A549 (cell line): ENCODE data around the gene VRK2. TPM values are rescaled to one million over a fixed set of nuclear protein-coding genes. Genes with fewer than 3 reads are reported as not detected.
A peak's percentile ranks its signal among the peaks of the same experiment; 100 is the strongest.

ENCODE experiments used
- ATAC-seq, 2 experiments: fragments of 200-7000 bp in 1 of 2; fragments of >200 bp in 1 of 2; cut with Nextera tagmentation in 1 of 2; cut with Tn5 transposase in 1 of 2; 3 replicates each; pipeline versions ENCODE4 v1.8.0 to v1.9.1; 2018 to 2020; ENCODE audit warnings: mild to moderate bottlenecking in 1 of 2, moderate library complexity in 1 of 2
- CTCF ChIA-PET: fragments of 300-600 bp; sonication (Branson Sonifier 250); formaldehyde crosslinking; extraction: SDS; loops from one replicate; lab custom pipeline; 2021; ENCODE audit warnings: antibody characterized with exemption, inconsistent platforms; lab: Yijun Ruan, JAX
- POLR2A ChIA-PET: fragments of 350-600 bp; formaldehyde crosslinking; extraction: SDS; loops from one replicate; lab custom pipeline; 2021; ENCODE audit warnings: antibody characterized with exemption, inconsistent platforms; lab: Yijun Ruan, JAX
- DNase-seq, 2 experiments: peaks; one replicate each; pipeline versions ENCODE4 v3.0.0 to v3.0.0-alpha.2; 2011 to 2016; ENCODE audit warnings: low read depth in 1 of 2, low spot score in 1 of 2
- FAIRE-seq: peaks from 2 replicates; lab custom pipeline; 2011; peaks lifted over from hg19 to GRCh38; lab: Jason Lieb, UNC
- H3K27ac ChIP-seq, 2 experiments: fragments of >200 bp; sonication (Bioruptor Twin); formaldehyde crosslinking; 3 replicates each; pipeline ENCODE4 v1.5.1; 2016 to 2017
- H3K4me1 ChIP-seq: fragments of >200 bp; sonication (Bioruptor Twin); formaldehyde crosslinking; 3 replicates; pipeline ENCODE4 v1.6.1; 2016
- H3K4me2 ChIP-seq: fragments of >200 bp; sonication (Bioruptor Twin); formaldehyde crosslinking; 3 replicates; pipeline ENCODE4 v1.6.1; 2016
- H3K4me3 ChIP-seq: fragments of >200 bp; sonication (Bioruptor Twin); formaldehyde crosslinking; 3 replicates; pipeline ENCODE4 v1.5.1; 2016
- H3K9me3 ChIP-seq: fragments of >200 bp; sonication (Bioruptor Twin); formaldehyde crosslinking; 3 replicates; pipeline ENCODE4 v1.6.1; 2016
- CHD2 ChIP-seq: fragments of 150-350 bp; IDR thresholded peaks from 2 replicates; pipeline ENCODE4 v1.6.1; 2014; ENCODE audit warnings: low read length; ENCODE audit not compliant: partially characterized antibody
- CHD4 ChIP-seq: fragments of 200-600 bp; sonication (generic); IDR thresholded peaks from 2 replicates; pipeline ENCODE4 v1.6.1; 2016; ENCODE audit warnings: antibody characterized with exemption, mild to moderate bottlenecking, borderline replicate concordance
- EHF ChIP-seq: fragments of 250-450 bp; sonication (Bioruptor Pico); IDR thresholded peaks from 2 replicates; pipeline ENCODE4 v1.5.0; 2020; ENCODE audit warnings: mild to moderate bottlenecking
- EP300 ChIP-seq, 2 experiments: fragments of >200 bp; sonication (Bioruptor Twin); formaldehyde crosslinking; IDR thresholded peaks; 2 replicates in 1 of 2; 3 replicates in 1 of 2; pipeline ENCODE4 v1.6.1; 2016 to 2017
- FOSL2 ChIP-seq, 2 experiments: fragments of 450-650 bp in 1 of 2; fragments of >200 bp in 1 of 2; sonication (Bioruptor Twin) in 1 of 2; formaldehyde crosslinking; IDR thresholded peaks; 2 replicates each; pipeline versions ENCODE4 v1.5.0 to v1.6.1; 2016 to 2020; ENCODE audit warnings: mild to moderate bottlenecking in 1 of 2, moderate library complexity in 1 of 2
- FOXS1 ChIP-seq: fragments of 250-450 bp; sonication (Bioruptor Pico); IDR thresholded peaks from 2 replicates; pipeline ENCODE4 v1.5.0; 2020; ENCODE audit warnings: mild to moderate bottlenecking, moderate library complexity
- HDAC2 ChIP-seq: fragments of 200-600 bp; sonication (generic); IDR thresholded peaks from 2 replicates; pipeline ENCODE4 v1.6.1; 2016
- HMGXB4 ChIP-seq: fragments of 250-450 bp; sonication (Bioruptor Pico); IDR thresholded peaks from 2 replicates; pipeline ENCODE4 v1.5.0; 2021; ENCODE audit warnings: mild to moderate bottlenecking, moderate library complexity, borderline replicate concordance
- KDM1A ChIP-seq: fragments of 200-600 bp; sonication (generic); IDR thresholded peaks from 2 replicates; pipeline ENCODE4 v1.6.1; 2016; ENCODE audit warnings: low read depth, mild to moderate bottlenecking
- MAFK ChIP-seq: fragments of 450-650 bp; IDR thresholded peaks from 2 replicates; pipeline ENCODE4 v1.6.1; 2014; ENCODE audit not compliant: partially characterized antibody
- NFE2L2 ChIP-seq: fragments of 150-350 bp; conservative IDR thresholded peaks from 2 replicates; pipeline ENCODE4 v1.6.1; 2014; ENCODE audit warnings: low read length
- PHF8 ChIP-seq: fragments of 200-600 bp; sonication (generic); IDR thresholded peaks from 2 replicates; pipeline ENCODE4 v1.6.1; 2016; ENCODE audit warnings: low read depth, mild to moderate bottlenecking, antibody characterized with exemption, moderate library complexity, borderline replicate concordance
- POLR2AphosphoS2 ChIP-seq: conservative IDR thresholded peaks from 2 replicates; pipeline ENCODE4 v1.6.1; 2012; ENCODE audit warnings: low read length, improper control_type of control experiment, inconsistent platforms
- RARB ChIP-seq: fragments of 250-450 bp; sonication (Bioruptor Pico); IDR thresholded peaks from 2 replicates; pipeline ENCODE4 v1.8.0; 2021; ENCODE audit warnings: mild to moderate bottlenecking, moderate library complexity
- RNF2 ChIP-seq: fragments of 200-600 bp; sonication (generic); IDR thresholded peaks from 2 replicates; pipeline ENCODE4 v1.6.1; 2016; ENCODE audit warnings: low read depth, mild to moderate bottlenecking, antibody characterized with exemption, moderate library complexity, borderline replicate concordance
- SMC3 ChIP-seq: fragments of >200 bp; sonication (Bioruptor Twin); formaldehyde crosslinking; IDR thresholded peaks from 3 replicates; pipeline ENCODE4 v1.6.1; 2018; ENCODE audit warnings: inconsistent platforms
- TFCP2L1 ChIP-seq: fragments of 250-450 bp; sonication (Bioruptor Pico); IDR thresholded peaks from 2 replicates; pipeline ENCODE4 v1.5.0; 2021; ENCODE audit warnings: mild to moderate bottlenecking
- ZFP36 ChIP-seq: fragments of 450-650 bp; IDR thresholded peaks from 2 replicates; pipeline ENCODE4 v1.6.1; 2014; ENCODE audit warnings: borderline replicate concordance; ENCODE audit not compliant: partially characterized antibody
- ZSCAN20 ChIP-seq: fragments of 250-450 bp; sonication (Bioruptor Pico); IDR thresholded peaks from 2 replicates; pipeline ENCODE4 v1.8.0; 2022; ENCODE audit warnings: mild to moderate bottlenecking, moderate library complexity
- WGBS: methylation state at CpG from one replicate; pipeline ENCODE4 v1.1.6; 2017; ENCODE audit errors: missing lambda C conversion rate; 5-methylcytosine and 5-hydroxymethylcytosine counted together
- polyA plus RNA-seq, 4 experiments: library from polyadenylated mRNA; depleted of rRNA in 3 of 4; stranded (reverse); fragments of >200 nt; fragmentation: RNase III in 1 of 4; extraction: RNeasy Plus Mini Kit Qiagen cat#74134 plus additional on column Dnase treatment in 1 of 4; gene quantifications; 2 replicates in 3 of 4; 3 replicates in 1 of 4; pipeline ENCODE4 v1.2.3, GENCODE V29; 2011 to 2017
- TF ChIP-seq, protein P1 (sequence below): IDR thresholded peaks from 2 replicates; pipeline ENCODE4 v1.6.1; 2012; ENCODE audit warnings: low read depth, borderline replicate concordance
- TF ChIP-seq, protein P2 (sequence below): fragments of 150-350 bp; IDR thresholded peaks from 2 replicates; pipeline ENCODE4 v1.6.1; 2014; ENCODE audit warnings: low read depth, mild to moderate bottlenecking, low read length
- TF ChIP-seq, protein P3 (sequence below): fragments of >200 bp; sonication (Bioruptor Twin); formaldehyde crosslinking; IDR thresholded peaks from 3 replicates; pipeline ENCODE4 v1.6.1; 2016
- TF ChIP-seq, protein P4 (sequence below): fragments of 200-600 bp; sonication (generic); IDR thresholded peaks from 2 replicates; pipeline ENCODE4 v1.6.1; 2016; ENCODE audit warnings: antibody characterized with exemption, mild to moderate bottlenecking, moderate library complexity
- TF ChIP-seq, protein P5 (sequence below): fragments of >200 bp; sonication (Bioruptor Twin); formaldehyde crosslinking; IDR thresholded peaks from 3 replicates; pipeline ENCODE4 v1.5.1; 2016
- TF ChIP-seq, protein P6 (sequence below): fragments of 250-450 bp; sonication (Bioruptor Pico); IDR thresholded peaks from 2 replicates; pipeline ENCODE4 v1.5.0; 2020; ENCODE audit warnings: low read depth, mild to moderate bottlenecking, moderate library complexity

The VRK2 gene
- polyA plus RNA-seq, 2 of the 4 experiments (the other 2 are of a cell fraction): 19.4 to 80.9 TPM

GRCh38 chr2:58107803-58108710, 61.5 kb downstream of the VRK2 start:
- CTCF ChIA-PET: interaction anchor here (0.9 to 1.8 kb wide), 3 partner anchors 9 to 203 kb away, joined by 3 to 5 read pairs (median 5); no protein-coding TSS in a partner anchor
- peaks cover 7% of the 10 kb centered on the region; the same call in 1 of the 3 replicates for H3K9me3 ChIP-seq
- WGBS: 2% methylated on average over 10 of the region's 10 CpGs
- peaks cover 78% of the 10 kb centered on the region for H3K4me1 ChIP-seq
- peak overlapping the region; percentile 87 to 90 for H3K27ac ChIP-seq
- peak; percentile 86 to 87 for ATAC-seq
- peak; percentile 99 for FAIRE-seq
- POLR2A ChIA-PET: interaction anchor here (0.7 to 2.3 kb wide), 4 partner anchors 9 to 226 kb away, joined by 3 to 14 read pairs (median 4); partner anchors contain the start of gene VRK2
- peak overlapping the region; percentile 77 for H3K4me2 ChIP-seq
- peak; percentile 38 to 96 for DNase-seq
- peak overlapping the region; percentile 8; the same call in 1 of the 3 replicates for H3K4me3 ChIP-seq
- TF ChIP-seq FOSL2 (IDR thresholded peaks at IDR 0.05) (peak; percentile 96), FOSL2 (CRISPR knock-in tag; IDR thresholded peaks at IDR 0.05) (peak; percentile 98), ZSCAN20 (no peak), HMGXB4 (CRISPR knock-in tag) (no peak), KDM1A (no peak), EHF (CRISPR knock-in tag) (peak; percentile 12; the same call in 1 of the 2 replicates), NFE2L2 (no peak), SMC3 (peak; percentile 5; the same call in 2 of the 3 replicates), FOXS1 (CRISPR knock-in tag) (no peak), EP300 (IDR thresholded peaks at IDR 0.05) (peak; percentile 96; a peak in 3 of 5 replicates), ZFP36 (no peak), CHD2 (no peak), PHF8 (no peak), HDAC2 (no peak), RARB (peak; percentile 82), MAFK (peak; percentile 90), TFCP2L1 (CRISPR knock-in tag) (peak; percentile 68; the same call in 1 of the 2 replicates), CHD4 (no peak), POLR2AphosphoS2 (peak; percentile 96), RNF2 (no peak)
- TF ChIP-seq, protein P1, sequence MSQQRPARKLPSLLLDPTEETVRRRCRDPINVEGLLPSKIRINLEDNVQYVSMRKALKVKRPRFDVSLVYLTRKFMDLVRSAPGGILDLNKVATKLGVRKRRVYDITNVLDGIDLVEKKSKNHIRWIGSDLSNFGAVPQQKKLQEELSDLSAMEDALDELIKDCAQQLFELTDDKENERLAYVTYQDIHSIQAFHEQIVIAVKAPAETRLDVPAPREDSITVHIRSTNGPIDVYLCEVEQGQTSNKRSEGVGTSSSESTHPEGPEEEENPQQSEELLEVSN: 0 out of 2 replicates have a peak, but pooled peaks have one; percentile 51
- TF ChIP-seq, protein P2, sequence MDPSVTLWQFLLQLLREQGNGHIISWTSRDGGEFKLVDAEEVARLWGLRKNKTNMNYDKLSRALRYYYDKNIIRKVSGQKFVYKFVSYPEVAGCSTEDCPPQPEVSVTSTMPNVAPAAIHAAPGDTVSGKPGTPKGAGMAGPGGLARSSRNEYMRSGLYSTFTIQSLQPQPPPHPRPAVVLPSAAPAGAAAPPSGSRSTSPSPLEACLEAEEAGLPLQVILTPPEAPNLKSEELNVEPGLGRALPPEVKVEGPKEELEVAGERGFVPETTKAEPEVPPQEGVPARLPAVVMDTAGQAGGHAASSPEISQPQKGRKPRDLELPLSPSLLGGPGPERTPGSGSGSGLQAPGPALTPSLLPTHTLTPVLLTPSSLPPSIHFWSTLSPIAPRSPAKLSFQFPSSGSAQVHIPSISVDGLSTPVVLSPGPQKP: no peak
- TF ChIP-seq, protein P3, sequence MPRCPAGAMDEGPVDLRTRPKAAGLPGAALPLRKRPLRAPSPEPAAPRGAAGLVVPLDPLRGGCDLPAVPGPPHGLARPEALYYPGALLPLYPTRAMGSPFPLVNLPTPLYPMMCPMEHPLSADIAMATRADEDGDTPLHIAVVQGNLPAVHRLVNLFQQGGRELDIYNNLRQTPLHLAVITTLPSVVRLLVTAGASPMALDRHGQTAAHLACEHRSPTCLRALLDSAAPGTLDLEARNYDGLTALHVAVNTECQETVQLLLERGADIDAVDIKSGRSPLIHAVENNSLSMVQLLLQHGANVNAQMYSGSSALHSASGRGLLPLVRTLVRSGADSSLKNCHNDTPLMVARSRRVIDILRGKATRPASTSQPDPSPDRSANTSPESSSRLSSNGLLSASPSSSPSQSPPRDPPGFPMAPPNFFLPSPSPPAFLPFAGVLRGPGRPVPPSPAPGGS: peak; percentile 89; the same call in 1 of the 3 replicates
- TF ChIP-seq, protein P4, sequence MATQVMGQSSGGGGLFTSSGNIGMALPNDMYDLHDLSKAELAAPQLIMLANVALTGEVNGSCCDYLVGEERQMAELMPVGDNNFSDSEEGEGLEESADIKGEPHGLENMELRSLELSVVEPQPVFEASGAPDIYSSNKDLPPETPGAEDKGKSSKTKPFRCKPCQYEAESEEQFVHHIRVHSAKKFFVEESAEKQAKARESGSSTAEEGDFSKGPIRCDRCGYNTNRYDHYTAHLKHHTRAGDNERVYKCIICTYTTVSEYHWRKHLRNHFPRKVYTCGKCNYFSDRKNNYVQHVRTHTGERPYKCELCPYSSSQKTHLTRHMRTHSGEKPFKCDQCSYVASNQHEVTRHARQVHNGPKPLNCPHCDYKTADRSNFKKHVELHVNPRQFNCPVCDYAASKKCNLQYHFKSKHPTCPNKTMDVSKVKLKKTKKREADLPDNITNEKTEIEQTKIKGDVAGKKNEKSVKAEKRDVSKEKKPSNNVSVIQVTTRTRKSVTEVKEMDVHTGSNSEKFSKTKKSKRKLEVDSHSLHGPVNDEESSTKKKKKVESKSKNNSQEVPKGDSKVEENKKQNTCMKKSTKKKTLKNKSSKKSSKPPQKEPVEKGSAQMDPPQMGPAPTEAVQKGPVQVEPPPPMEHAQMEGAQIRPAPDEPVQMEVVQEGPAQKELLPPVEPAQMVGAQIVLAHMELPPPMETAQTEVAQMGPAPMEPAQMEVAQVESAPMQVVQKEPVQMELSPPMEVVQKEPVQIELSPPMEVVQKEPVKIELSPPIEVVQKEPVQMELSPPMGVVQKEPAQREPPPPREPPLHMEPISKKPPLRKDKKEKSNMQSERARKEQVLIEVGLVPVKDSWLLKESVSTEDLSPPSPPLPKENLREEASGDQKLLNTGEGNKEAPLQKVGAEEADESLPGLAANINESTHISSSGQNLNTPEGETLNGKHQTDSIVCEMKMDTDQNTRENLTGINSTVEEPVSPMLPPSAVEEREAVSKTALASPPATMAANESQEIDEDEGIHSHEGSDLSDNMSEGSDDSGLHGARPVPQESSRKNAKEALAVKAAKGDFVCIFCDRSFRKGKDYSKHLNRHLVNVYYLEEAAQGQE: no peak
- TF ChIP-seq, protein P5, sequence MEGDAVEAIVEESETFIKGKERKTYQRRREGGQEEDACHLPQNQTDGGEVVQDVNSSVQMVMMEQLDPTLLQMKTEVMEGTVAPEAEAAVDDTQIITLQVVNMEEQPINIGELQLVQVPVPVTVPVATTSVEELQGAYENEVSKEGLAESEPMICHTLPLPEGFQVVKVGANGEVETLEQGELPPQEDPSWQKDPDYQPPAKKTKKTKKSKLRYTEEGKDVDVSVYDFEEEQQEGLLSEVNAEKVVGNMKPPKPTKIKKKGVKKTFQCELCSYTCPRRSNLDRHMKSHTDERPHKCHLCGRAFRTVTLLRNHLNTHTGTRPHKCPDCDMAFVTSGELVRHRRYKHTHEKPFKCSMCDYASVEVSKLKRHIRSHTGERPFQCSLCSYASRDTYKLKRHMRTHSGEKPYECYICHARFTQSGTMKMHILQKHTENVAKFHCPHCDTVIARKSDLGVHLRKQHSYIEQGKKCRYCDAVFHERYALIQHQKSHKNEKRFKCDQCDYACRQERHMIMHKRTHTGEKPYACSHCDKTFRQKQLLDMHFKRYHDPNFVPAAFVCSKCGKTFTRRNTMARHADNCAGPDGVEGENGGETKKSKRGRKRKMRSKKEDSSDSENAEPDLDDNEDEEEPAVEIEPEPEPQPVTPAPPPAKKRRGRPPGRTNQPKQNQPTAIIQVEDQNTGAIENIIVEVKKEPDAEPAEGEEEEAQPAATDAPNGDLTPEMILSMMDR: no peak
- TF ChIP-seq, protein P6, sequence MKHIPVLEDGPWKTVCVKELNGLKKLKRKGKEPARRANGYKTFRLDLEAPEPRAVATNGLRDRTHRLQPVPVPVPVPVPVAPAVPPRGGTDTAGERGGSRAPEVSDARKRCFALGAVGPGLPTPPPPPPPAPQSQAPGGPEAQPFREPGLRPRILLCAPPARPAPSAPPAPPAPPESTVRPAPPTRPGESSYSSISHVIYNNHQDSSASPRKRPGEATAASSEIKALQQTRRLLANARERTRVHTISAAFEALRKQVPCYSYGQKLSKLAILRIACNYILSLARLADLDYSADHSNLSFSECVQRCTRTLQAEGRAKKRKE (CRISPR knock-in tag): peak; percentile 55; the same call in 1 of the 2 replicates
